Liver (tissue), 3 donors: ENCODE measurements around the gene TERF2IP.

ENCODE experiments used
- ATF3 ChIP-seq: IDR thresholded peaks from 2 replicates; pipeline ENCODE4 v1.6.1; 2016; ENCODE audit warnings: antibody characterized with exemption
- CTCF ChIP-seq: fragments of 150-350 bp; IDR thresholded peaks from 2 replicates; pipeline ENCODE4 v1.5.1; 2017; ENCODE audit warnings: improper control_type of control experiment, low read depth, low read length; ENCODE audit not compliant: missing input control
- EGR1 ChIP-seq, 2 donors: IDR thresholded peaks; 2 replicates each; pipeline ENCODE4 v1.6.1; 2016 to 2018; ENCODE audit warnings: antibody characterized with exemption in 2 of 2, low read depth in 2 of 2
- FOXA1 ChIP-seq: IDR thresholded peaks from 2 replicates; pipeline ENCODE4 v1.6.1; 2016; ENCODE audit warnings: antibody characterized with exemption
- GABPA ChIP-seq, 2 donors: IDR thresholded peaks in 1 of 2; conservative IDR thresholded peaks in 1 of 2; 2 replicates each; pipeline ENCODE4 v1.6.1; 2016; ENCODE audit warnings: antibody characterized with exemption in 2 of 2, mild to moderate bottlenecking in 1 of 2, moderate library complexity in 1 of 2
- MAX ChIP-seq: IDR thresholded peaks from 2 replicates; pipeline ENCODE4 v1.6.1; 2016; ENCODE audit warnings: antibody characterized with exemption
- REST ChIP-seq: IDR thresholded peaks from 2 replicates; pipeline ENCODE4 v1.6.1; 2016; ENCODE audit warnings: antibody characterized with exemption, mild to moderate bottlenecking
- RXRA ChIP-seq, 2 donors: IDR thresholded peaks; 2 replicates each; pipeline ENCODE4 v1.6.1; 2017 to 2018; ENCODE audit warnings: antibody characterized with exemption in 2 of 2, mild to moderate bottlenecking in 1 of 2
- SP1 ChIP-seq: IDR thresholded peaks from 2 replicates; pipeline ENCODE4 v1.6.1; 2018; ENCODE audit warnings: antibody characterized with exemption, mild to moderate bottlenecking
- TAF1 ChIP-seq: conservative IDR thresholded peaks from 2 replicates; pipeline ENCODE4 v1.6.1; 2016; ENCODE audit warnings: antibody characterized with exemption, mild to moderate bottlenecking
- YY1 ChIP-seq: IDR thresholded peaks from 2 replicates; pipeline ENCODE4 v1.6.1; 2016; ENCODE audit warnings: antibody characterized with exemption, mild to moderate bottlenecking
- ZBTB33 ChIP-seq: IDR thresholded peaks from 2 replicates; pipeline ENCODE4 v1.6.1; 2016; ENCODE audit warnings: antibody characterized with exemption
- donor health status: healthy.
- donor health status: healthy.

- no peak for TF ChIP-seq CTCF
- no peak for TF ChIP-seq SP1
- TF ChIP-seq MAX = no peak
- TF ChIP-seq GABPA (IDR thresholded peaks at IDR 0.05 in 1 of 2, conservative IDR thresholded peaks at IDR 0.05 in 1 of 2) = no peak
- TF ChIP-seq TAF1 = no peak
- no peak for TF ChIP-seq YY1
- TF ChIP-seq FOXA1 = no peak
- TF ChIP-seq REST = no peak
- no peak for TF ChIP-seq RXRA (IDR thresholded peaks at IDR 0.05)
- no peak for TF ChIP-seq ZBTB33
- no peak for TF ChIP-seq EGR1 (IDR thresholded peaks at IDR 0.05; ENCODE audit: low read depth in 2 of 2)
- TF ChIP-seq ATF3 = no peak
Measured at GRCh38 chr16:75629132-75629531, 18.4 kb upstream of the TERF2IP start.
